ENCODE results near the gene KAZN.

DNA sequence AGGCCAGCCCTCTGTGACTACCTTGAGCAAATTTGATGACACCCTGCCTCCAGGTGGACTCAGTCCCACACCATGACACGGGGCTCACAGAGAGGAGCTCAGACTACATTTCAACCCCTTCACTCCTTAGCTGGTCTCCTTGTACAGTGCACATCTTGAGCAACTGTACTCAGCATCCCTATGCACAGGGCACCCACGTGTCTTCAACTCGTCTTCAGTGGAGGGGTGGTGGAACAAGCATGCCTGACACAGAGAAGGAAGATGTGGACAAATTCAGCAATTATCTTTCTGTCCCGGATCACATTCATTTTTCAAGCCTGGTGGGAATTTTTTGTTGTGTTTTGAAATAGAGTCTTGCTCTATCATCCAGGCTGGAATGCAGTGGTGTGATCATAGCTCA is 213.7 kb downstream of the KAZN start:
- TF ChIP-seq, protein P1, sequence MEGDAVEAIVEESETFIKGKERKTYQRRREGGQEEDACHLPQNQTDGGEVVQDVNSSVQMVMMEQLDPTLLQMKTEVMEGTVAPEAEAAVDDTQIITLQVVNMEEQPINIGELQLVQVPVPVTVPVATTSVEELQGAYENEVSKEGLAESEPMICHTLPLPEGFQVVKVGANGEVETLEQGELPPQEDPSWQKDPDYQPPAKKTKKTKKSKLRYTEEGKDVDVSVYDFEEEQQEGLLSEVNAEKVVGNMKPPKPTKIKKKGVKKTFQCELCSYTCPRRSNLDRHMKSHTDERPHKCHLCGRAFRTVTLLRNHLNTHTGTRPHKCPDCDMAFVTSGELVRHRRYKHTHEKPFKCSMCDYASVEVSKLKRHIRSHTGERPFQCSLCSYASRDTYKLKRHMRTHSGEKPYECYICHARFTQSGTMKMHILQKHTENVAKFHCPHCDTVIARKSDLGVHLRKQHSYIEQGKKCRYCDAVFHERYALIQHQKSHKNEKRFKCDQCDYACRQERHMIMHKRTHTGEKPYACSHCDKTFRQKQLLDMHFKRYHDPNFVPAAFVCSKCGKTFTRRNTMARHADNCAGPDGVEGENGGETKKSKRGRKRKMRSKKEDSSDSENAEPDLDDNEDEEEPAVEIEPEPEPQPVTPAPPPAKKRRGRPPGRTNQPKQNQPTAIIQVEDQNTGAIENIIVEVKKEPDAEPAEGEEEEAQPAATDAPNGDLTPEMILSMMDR (IDR thresholded peaks at IDR 0.05; ENCODE audit: low read length): no peak
- TF ChIP-seq EZH2phosphoT487 (IDR thresholded peaks at IDR 0.05; ENCODE audit: low read length): no peak

Measured in MM.1S (cell line).